HG03103 (cell line): ENCODE data around the gene NNMT.
"Not testable (repeated sequence)": the region's sequence is repeated elsewhere in the genome, so short reads cannot be mapped to it uniquely, and the experiment has no call there.

Experiments used
- ATAC-seq: cut with Tn5 transposase; IDR thresholded peaks from one replicate; pipeline ENCODE4 v1.9.1; 2021; ENCODE audit warnings: low read depth; ENCODE audit not compliant: unreplicated experiment

NNMT gene

GRCh38 chr11:114304969-114305368 is 8.8 kb downstream of the NNMT start:
- ATAC-seq: no peak

DNA sequence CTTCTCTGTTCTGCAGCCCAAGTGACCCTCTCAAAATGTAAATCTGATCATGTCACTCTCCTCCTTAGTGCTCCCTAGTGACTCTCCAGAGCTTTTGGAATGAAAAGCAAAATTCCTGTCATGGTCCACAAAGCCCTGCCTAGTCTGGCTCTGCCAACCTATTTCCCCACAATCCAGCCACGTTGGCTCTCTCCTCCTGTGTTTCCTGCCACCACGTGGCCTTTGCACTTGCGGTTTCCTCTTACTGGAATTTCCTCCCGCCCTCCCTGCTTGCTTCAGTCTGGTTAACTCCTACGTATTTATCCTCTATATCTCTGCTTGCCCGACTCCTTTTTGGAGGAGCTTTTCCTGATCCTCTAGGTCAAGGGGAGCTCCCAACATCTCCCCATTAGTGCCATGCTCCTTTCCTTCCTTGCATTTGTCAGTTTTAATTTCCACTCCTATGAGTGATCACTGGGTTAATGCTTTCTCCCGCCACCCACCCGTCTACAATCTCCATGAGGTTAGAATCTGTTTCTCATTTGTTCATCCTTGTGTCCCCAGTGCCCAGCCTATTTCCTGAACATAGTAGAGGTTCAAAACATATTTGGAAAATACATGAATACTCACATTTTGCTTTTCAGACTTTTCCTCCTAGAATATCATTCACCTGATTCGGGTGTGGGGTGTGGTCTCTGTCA is 11.5 kb downstream of the NNMT start:
- ATAC-seq: no peak

DNA sequence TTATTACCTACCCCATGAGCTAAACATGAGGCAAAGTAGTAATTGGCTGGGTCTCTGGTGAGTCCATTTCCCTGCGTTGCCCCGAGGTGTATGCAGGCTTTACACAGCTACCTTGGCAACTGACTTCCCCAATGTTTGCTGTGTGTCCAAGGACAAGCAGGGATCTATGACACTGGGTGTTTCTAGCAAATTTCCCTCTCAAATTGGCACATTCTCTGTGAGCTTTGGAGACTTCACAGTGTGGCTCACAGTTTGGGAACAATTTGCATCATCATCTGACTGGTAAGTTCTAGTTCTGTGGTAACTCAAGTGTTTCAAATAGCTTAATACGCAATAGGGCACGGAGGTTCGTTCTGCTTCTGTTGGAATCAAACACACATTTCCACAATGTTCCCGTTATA is 12.5 kb downstream of the NNMT start:
- ATAC-seq: no peak

- ATAC-seq: no peak
Observed at GRCh38 chr11:114309517-114309916, 13.3 kb downstream of the NNMT start.

GRCh38 chr11:114310095-114310494 is 13.9 kb downstream of the NNMT start:
- ATAC-seq: no peak

- no peak for ATAC-seq
Observed at GRCh38 chr11:114311946-114312345, 15.7 kb downstream of the NNMT start.

- no peak for ATAC-seq
Observed at GRCh38 chr11:114314096-114314495, 17.9 kb downstream of the NNMT start.

- ATAC-seq: no peak
Observed at GRCh38 chr11:114315749-114316368, 19.7 kb downstream of the NNMT start.

DNA sequence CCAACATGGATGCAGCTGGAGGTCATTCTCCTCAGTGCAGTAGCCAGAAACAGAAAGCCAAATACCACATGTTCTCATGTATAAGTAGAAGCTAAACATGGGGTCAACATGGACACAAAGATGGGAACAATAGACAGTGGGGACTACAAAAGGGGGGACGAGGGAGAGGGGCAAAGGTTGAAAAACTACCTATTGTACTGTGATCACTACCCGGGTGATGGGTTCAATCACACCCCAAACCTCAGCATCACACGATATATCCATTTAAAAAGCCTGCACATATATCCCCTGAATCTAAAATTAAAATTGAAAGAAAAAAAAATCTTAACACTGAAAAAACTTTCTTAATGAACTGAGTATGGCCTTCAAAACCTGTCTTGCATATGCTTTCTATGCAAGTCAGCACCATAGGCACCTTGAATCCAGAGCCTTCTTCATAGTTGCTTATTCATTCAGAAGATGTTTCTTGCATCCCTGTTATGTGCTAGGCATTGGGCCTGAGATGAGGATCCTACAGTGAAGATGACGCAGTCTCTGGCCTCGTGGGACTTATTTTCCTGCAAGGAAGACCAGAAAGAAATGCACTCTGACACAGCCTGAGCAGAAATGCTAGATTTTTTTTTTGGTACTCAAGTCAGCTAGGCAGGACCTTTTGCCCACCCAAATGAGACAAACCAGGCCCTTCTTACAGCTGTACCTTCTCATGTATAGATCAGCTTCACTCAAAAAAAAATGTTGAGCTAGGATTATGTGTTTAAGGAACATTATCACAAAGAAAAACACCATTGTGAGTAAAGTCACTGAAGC is 21.0 kb downstream of the NNMT start:
- ATAC-seq: no peak

DNA sequence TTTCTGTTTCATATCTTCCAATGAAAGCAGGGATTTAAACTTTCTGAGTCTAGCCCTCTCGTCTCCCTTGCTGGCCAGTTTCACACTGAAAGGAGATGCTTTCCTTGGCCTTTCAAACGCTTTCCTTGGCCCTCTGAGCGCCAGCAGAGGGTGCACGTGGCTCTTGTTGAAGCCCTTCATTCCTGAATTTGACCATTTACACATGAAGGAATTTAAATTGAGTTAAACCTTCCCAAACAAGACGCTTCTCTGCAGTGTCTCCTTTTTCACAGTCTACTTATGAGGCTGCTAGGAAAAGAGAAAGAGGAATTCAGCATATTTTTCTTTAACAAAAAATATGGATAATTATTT is 21.6 kb downstream of the NNMT start:
- no peak for ATAC-seq

DNA sequence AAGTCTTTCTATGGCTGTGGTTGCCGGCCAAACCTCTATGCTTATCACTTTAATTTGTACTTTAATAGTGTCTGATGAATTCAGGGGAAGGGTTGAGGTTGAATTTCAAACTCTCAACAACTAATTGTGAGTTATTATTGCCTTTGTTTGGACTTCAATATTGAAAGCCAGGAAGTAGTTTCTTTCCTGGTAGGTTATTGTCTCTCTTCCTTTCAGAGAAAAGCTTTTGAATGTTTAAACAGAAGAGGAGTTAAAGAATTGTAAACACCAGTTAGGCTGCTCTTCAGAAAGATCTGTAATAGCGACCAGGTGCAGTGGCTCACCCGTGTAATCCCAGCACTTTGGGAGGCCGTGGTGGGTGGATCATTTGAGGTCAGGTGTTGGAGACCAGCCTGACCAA is 22.2 kb downstream of the NNMT start:
- no peak for ATAC-seq

DNA sequence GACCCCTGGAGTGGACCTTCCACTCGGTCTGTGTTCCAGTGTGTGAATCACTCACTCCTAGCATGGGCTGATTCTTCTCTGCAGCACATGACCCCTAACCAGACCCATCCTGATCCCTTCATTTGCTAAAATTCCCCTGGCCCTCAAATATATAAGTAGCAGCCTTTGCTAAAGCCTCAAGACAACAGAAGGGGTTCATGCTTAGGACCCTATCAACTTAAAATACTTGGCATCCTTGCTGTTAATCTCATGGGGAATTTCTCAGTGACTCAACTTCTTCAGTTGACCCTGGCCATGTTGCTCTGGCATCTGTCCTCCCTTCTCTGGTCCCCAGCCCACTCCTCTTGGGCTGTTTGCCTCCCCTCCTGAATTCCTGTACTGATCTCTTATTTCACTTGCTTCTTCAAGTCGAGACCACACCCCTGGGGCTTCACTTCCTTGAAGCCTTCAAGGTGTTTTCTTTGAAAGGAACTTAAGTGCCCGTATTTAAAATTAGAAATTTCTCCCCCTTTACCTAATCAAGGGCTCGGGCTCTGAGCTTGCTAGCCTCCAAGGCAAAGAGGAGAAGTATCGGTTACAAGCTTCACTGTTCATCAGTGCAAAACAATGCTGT is 23.6 kb downstream of the NNMT start:
- no peak for ATAC-seq

- no peak for ATAC-seq
Observed at GRCh38 chr11:114321621-114322257, 25.5 kb downstream of the NNMT start.

DNA sequence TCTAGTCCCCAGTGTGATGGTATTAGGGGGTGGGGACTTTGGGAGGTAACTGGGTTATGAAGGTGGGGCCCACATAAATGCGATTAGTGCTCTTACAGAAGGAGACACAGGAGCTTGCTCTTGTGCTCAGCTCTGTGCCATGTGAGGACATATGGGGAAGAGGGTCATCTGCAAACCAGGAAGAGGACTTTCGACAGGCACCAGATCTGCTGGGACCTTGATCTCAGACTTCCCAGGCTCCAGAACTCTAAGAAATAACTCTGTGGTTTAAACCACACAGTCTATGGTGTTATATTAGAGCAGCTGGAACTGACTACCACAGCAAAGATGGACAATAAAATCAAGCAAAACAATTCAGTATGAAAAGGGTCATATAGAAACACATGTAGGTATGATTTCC is 26.7 kb downstream of the NNMT start:
- ATAC-seq: no peak

GRCh38 chr11:114326151-114326550 is 30.0 kb downstream of the NNMT start:
- no peak for ATAC-seq

GRCh38 chr11:114326776-114327175 is 30.6 kb downstream of the NNMT start:
- no peak for ATAC-seq

DNA sequence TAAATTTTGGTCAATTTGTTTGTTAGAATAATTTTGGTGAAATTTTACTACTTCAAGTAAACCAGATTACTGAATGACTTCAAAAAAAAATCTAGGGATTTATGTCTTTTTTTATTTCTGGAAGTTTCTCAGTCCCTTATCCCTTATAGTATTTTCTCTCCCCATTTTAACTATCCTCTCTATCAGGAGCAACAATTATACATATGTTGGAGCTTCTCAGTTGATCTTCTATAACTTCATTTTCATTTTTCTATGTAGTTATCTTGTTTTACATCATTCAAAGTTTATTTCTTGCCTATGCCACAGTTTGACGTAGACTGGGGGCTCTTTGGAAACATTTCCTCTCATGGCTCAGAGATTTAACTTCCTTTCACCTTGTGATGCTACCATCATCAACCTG is 34.2 kb downstream of the NNMT start:
- no peak for ATAC-seq

DNA sequence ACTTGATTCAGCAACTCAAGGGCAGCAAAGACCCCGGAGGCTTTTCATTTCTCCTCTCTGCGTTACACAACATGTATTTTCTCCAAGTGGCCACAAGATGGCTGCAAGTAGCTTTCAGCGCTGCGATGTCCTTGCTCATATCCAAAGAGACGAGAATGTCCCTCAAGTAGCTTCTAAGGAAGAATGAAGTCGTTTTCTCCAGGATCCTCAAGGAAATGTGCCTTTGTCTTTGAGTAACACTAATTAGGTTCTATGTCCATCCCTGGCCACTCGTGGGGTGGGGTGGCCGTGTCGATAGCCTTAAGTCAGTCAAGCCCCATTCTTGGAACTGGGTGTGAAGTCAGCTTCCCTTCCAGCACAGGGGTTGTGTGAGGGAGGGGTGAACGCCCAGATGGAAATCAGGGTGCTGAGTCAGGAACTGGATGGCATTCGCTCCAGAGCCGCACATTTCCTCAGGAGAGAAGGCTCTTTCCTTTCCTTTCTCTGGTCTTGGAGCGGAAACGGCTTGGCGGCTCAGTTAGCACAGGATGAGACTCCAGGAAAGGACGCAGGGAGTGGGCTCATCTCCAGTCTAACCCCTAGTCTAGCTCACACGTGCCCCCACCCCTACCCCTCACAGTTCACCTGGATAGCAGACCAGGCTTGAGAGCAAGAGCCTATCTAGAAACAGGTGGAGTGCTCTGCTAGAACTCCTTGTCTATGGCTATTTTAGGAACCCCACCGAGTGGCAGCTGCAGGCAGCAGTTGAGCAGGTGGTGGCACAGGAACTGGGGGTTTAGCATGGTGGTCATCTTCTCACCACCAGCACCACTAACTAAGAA is 44.3 kb downstream of the NNMT start:
- no peak for ATAC-seq

DNA sequence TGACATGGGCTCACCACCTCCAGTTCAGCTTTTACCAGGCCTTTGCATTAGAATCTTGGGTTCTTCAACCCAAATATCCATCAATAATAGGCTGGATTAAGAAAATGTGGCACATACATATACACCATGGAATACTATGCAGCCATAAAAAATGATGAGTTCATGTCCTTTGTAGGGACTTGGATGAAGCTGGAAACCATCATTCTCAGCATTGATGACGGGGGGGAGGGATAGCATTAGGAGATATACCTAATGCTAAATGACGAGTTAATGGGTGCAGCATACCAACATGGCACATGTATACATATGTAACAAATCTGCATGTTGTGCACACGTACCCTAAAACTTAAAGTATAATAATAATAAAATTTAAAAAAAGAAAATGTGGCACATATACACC is 45.5 kb downstream of the NNMT start:
- not testable (repeated sequence) for ATAC-seq

- no peak for ATAC-seq
Observed at GRCh38 chr11:114342476-114342875, 46.3 kb downstream of the NNMT start.
